HTR-8/SVneo (cell line): ENCODE measurements around the gene RSRC1.
"Not testable (repeated sequence)": the region's sequence is repeated elsewhere in the genome, so short reads cannot be mapped to it uniquely, and the experiment has no call there.

Experiments
- DNase-seq: peaks from one replicate; pipeline ENCODE4 v3.0.0; 2011; ENCODE audit warnings: low spot score, mixed read lengths; ENCODE audit not compliant: insufficient read length
- FAIRE-seq: peaks from 2 replicates; lab custom pipeline; 2011; peaks lifted over from hg19 to GRCh38; lab: Jason Lieb, UNC

The RSRC1 gene

DNA sequence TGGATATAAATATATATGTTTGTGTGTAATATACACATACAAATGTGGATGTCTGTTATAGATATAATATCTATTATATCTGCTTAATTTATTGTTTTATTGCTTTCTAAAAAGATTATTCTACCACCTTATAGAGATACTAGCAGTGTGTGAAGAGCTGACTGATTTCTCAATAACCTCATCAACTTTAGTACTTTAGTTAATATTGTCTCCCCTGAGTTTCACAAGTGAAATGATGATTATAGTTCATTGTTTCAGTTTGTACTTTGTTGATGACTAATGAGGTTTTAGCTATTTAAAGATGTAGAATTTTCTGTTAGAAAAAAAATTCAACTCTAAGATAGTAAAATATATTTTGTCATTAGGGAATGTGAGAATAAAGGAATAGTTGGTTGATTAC is 11.4 kb downstream of the RSRC1 start:
- no peak for DNase-seq
- no peak for FAIRE-seq

DNA sequence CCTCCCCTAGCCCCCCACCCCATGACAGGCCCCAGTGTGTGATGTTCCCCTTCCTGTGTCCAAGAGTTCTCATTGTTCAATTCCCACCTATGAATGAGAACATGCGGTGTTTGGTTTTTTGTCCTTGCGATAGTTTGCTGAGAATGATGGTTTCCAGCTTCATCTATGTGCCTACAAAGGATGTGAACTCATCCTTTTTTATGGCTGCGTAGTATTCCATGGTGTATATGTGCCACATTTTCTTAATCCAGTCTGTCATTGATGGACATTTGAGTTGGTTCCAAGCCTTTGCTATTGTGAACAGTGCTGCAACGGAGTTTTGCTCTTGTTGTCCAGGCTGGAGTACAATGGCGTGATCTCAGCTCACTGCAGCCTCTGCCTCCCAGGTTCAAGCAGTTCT is 12.8 kb downstream of the RSRC1 start:
- FAIRE-seq, result not testable (repeated sequence)

DNA sequence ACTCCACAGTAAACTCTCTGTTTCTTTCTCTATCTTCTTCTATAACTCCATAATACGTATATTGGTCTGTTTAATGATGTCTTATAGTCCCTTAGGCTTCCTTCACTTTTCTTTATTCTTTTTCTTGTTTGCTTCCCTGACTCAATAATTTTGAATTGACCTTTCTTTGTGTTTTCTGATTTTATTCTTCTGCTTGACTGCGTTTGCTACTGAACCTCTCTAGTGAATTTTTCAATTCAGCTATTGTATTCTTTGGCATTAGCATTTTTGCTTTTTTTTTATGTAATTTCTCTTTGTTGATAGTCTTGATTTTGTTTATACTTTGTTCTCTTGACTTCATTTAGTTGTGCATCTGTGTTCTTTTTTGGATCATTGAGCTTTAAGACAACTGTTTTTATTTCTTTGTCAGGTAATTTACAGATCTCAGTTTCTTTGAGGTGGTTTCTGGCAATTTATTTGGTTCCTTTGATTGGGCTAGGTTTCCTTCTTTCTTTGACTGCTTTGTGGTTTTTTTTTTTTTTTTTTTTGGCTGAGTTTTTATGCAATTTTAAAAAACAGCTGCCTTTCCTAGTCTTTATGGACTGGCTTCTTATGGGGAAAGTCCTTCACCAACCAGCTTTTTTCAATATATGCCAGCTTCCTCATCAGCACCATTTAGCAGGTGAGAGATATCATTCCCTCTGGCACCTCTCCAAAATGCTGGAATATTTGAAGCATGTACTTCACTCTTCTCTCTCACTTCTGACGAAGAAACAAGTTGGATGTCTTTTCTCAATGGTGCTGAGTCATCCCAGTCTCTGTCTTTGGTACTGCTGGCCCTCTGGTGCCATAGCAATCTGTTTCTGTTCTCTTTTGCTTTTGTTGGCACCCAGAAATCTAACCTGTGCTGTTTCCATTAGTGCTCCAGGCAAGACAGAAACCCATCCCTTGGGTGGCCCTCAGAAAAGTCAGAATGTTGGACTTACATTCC is 17.6 kb downstream of the RSRC1 start:
- DNase-seq, result no peak
- FAIRE-seq, result no peak

More for the DNA sequence above, 12.8 kb downstream of the RSRC1 start:
- DNase-seq, result not testable (repeated sequence)

DNA sequence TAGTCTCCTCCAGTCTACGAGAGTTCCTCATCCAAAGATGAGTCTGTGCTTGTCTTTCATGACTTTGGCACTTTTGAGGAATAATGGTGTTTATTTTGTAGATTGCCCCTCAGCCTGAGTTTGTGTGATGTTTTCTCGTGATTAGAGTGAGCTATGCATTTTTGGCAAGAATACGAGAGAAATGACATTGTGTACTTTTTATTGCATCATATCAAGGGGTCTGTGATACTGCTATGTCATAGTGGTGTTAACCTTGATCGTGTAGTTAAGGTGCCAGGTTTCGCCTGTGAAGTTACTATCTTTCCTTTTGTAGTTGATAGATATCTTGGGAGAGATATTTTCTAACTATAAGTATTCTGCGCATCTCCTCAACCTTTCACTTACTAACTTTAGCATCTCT is 18.9 kb downstream of the RSRC1 start:
- FAIRE-seq (no peak), DNase-seq (no peak)

DNA sequence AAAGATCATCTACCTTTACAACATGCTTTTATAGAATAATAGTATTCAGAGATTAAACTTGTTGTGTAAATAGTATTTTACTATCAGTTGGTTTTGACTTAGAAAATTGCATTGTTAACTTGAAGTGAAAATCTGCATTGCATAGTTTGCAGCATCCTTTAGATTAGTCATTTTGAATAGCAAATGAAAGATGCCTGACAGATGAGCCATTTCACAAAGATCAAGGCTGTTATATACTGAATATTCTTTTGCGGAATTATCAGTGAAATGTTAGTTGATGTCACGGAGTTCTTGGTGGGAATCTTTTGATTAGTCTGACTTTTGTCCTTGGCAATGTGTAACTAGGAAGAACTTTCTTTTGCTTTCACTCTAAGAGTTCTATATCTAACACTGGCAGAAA is 24.5 kb downstream of the RSRC1 start:
- no peak for FAIRE-seq
- no peak for DNase-seq

DNA sequence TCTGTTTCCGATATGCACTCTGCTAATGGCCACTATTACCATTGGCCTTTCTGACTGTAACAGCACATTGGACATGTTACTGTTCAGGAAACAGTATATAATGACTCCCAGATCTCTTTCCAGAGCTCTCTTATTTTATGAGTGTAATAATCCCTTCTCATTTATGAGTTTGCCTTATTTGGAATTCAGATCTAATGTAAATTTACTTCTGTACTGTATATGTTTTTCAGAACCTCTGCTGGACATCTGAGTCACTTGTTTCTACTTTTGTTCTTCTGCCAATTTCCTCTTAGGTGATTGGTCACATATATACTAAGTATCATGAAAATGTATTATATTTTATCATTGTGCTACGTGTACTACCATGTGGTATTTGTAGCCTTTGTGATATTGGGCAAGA is 30.5 kb downstream of the RSRC1 start:
- DNase-seq (no peak), FAIRE-seq (no peak)

DNA sequence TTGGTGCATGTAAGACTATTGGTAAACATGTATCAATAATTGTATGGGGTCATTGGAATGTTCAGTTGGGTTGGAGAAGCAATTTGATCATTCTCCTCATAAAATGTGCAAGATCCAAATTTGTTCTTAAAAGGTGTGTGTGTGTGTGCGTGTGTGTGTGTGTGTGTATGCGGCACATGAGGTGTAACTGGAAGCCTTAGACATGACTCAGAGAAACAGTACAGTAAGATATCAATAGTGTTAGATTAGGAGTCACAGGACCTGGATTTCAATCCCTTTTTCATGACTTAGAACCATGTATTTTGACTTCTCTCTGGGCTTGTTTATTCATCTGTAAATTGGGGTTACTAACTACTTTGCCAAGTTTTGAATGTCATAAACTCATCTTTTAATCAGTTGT is 38.3 kb downstream of the RSRC1 start:
- FAIRE-seq (peak; percentile 68), DNase-seq (no peak)

DNA sequence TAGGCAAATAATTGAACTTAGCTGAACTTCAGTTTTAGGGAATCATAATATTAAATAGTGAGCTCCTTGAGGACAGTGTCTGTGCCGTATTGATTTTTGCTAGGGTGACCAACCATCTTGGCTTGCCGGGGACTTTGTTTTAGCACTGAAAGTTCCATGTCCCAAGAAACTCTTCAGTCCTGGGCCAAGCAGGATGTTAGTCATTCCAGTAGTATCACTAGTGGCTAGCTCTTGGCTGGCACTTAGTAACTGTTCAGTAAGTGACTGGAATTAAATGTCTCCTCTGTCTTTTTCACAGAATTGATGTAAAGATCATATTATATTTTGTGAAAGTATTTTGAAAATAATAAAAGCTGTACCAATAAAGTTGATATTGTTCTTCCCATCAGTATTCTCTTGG is 42.3 kb downstream of the RSRC1 start:
- DNase-seq (no peak), FAIRE-seq (no peak)

DNA sequence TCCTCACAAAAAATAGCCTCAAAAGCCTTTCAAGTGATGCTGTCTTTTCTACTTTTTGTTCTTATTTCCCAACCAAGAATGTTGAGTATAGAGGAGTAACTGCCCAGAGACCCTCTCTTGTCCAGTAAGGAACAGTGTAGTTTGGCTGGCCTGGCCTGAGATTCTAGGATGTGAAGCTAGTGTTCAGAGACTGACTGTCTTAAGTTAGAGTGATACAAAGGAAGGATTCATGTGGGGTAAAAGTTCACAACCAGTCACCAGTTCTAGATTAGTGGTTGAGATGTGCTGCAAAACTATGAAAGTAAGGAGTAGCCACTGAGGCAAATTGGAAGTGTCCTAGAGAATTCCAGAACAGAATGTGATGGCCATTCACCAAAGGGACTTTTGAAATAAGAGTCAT is 49.1 kb downstream of the RSRC1 start:
- no peak for DNase-seq
- FAIRE-seq, result no peak

DNA sequence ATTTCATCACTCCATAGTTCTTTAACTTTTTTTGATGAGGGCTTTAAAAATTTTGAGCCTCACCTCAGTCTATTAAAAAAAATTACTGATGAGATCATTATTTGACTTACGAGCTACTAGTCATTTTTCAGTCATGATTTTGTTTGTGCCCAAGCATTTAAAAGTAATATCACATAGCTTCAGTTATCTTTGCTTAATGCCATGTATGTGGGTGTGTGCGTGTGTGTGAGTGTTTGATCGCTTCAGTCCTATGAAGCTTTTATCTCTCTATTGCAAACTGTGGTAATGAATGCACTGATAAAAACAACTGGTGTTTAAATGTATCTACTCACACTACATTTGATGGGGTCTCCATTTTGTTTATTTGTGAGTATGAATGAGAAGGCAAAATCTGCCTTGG is 49.8 kb downstream of the RSRC1 start:
- FAIRE-seq, result no peak
- DNase-seq, result no peak

DNA sequence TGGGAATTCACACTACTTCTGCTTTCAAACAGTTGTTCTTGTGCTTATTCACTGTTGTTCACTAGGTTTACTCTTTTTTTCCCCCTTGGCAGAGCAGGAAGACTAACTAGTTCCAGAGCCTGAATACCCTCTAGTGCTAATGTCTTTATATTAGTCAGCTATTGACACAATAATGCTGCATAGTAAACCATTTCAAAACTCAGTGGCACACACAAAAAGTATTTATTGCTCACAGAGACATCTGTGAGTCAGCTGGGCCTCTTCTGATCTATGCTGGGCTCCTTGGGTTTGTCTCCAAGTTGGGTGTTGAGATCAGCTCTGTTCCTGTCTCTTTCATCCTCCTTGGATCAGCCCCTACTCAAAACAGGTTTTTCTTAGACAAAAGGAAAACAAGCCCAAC is 51.1 kb downstream of the RSRC1 start:
- DNase-seq (peak; percentile 7), FAIRE-seq (no peak)

DNA sequence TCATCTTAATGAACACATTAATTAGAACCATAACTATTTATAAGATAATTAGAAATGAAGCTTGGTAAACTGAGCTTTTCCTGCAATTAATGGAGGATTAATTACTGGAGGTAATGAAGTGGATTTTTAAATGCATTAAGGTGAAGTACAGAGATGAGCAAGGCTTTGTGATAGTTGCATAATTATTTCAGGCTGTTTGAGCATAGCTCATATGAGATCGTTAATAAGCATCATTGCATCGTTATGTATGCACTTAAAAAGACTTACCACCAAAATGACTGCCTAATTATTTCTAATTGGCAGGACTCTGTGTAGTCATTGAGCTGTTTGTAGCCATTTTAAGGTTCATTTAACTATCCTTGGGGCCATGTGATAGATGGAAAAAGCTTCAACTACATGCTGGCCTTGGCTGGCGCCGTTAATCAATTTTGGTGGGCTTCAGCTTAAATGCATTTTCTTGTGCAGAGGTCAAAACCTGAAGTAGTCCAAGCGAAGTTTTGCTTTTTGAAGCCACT is 55.3 kb downstream of the RSRC1 start:
- FAIRE-seq, result no peak
- no peak for DNase-seq

DNA sequence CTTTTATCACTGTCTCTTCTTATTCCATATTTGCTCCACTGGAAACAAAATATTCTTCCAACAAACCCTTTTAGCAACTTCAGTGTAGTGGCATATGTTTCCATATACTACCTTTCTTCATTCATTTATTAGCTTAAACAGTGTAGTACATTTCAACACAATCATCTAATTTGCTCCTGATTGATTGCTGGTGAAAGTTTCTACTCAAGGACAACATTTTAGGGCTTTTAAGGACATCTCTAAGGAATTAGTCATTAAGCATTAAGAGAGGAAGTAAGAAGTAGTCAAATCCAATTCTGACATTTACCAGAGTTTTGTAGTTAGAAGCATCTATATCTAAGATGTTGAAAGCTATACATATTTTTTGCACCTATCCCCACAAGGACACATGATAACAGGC is 55.8 kb downstream of the RSRC1 start:
- no peak for FAIRE-seq
- DNase-seq, result no peak

DNA sequence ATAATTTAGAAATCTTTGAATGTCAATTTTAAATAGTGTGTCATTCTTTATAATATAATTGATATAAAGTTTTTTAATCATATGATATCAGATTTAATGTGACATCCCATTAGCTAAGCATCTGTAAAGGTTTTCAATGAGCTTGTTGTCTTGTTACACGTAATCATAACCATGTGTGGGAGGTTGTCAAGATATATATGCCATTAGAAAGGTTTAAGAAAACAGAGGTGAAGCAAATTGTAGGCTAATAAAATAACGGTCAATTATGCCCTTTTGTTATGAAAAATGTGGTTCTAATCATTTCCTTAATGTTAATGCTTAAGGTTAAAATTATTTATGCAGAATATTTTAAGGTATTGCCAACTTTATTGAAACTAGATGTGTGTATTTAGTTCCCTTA is 56.3 kb downstream of the RSRC1 start:
- DNase-seq (no peak), FAIRE-seq (no peak)

DNA sequence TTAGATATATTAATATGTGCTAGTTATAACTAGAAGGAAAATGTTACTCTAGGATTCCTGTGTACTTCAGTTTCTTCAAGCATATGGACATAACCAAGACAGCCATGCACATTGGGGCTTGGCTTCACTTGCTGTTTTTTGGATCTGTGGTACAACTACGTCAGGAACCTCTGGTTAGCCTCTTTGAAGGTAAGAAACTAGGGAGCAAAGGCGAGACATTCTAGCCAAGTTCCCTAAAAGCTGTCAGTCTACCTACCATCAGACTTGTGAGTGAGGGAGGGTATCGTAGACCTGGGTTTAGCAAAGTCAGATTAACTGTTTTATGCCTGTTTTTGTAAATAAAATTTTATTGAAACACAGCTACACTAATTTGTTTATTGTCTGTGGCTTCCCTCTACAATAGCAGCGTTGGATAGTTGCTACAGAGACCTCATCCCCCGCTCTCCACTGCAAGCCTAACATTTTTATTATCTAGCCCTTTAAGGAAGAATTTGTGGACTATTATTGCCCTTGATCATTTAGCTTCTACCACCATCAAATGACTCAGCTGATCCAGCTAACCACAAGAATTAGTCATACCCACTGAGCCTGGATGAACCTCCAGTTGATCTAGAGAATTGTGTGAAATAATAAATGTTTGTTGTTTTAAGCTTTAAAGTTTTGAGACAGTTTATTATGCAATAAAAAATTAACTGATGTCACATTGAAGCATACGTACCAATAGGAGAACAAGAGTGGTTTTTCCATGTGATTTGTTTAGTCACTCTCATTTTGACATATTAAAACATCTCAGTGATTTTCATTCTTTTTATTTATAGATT is 58.1 kb downstream of the RSRC1 start:
- DNase-seq (peak; percentile 74), FAIRE-seq (no peak)

DNA sequence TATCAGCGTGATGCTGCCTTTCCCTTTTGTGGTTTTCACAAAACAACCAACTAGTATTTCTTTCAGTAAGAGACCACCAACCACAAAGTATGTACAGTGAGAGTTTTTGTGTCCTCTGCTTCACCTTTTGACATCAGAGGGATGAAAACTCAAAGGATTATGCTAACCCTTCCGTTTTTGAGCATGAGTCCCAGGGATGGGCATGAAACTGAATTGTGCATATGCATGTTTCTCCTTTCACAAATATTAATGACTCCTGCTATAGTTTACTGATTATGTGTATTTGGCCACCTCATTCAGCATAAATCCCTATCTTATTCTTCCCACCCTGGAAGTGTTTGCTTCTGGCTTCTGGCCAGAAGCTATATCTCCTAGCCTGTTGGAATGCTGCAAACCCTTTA is 59.2 kb downstream of the RSRC1 start:
- DNase-seq, result no peak
- FAIRE-seq, result no peak

DNA sequence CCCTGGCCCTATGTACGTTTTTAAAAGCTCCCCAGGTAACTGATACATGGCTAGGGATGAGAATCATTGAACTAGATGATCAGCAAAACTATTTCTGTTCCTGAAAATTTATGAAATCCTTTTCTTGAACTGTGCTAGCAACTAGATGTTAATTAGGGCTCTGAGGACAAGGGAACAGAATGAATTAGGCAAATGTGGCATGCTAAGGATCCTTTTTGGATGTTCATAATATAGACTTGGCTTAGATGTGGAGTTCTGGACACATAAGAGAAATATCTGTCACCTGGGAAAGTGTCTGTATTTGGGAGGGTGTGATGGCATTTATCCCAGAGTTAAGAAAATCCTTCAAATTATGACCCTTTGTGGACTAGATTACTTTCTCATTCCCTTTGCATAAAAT is 71.2 kb downstream of the RSRC1 start:
- DNase-seq, result no peak
- FAIRE-seq, result no peak

DNA sequence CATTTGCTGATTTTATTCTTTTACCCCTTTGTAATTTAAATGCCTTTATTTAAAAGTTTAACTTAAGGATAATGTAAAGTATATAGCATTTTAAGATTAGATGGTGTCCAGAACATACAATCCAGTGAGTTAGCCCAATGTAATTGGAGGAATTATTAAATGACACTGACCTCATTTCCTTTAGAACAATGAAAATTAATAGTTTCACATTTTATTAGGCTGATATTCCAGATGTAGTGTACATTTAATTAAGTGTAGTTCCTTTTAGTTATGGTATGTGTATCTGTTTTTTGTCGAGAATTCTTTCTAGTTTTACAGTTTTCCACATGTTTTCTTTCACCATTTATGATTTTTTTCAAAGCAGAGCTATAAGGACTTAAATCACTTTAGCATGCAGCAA is 75.8 kb downstream of the RSRC1 start:
- FAIRE-seq (no peak), DNase-seq (no peak)

DNA sequence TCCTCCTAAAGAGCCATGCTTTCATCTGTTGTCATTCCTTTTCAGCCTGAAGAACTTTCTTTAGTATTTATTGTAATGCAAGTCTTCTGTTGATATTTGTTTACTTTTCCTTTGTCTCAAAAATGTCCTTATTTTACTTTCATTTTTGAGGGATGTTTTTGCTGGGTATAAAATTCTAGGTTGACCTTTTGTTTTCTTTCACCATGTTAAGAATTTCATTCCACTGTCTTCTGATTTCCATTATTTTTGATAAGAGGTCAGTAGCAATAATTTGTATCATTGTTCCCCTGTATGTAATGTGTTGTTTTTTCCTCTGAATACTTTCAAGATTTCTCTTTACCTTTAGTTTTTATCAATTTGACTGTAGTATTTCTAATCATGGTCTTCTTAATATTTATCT is 91.1 kb downstream of the RSRC1 start:
- no peak for FAIRE-seq
- DNase-seq, result no peak

DNA sequence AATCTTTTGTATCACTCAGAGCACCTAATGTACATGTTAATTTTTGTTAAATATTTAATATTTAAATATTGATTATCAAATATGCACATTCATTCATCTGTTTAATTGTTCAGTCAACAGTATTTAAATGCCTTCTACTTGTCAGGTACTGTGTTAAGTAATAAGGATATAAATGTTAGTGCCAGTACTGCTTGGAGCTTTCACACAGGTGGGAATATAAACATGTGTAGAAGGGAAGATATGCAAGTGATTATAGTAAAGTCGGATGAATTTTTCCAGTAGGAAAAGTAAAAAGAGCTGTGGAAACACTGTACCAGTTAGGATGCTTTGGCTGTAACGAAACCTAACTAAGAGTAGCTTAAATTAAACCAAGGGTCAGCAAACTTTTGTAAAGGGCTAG is 95.4 kb downstream of the RSRC1 start:
- FAIRE-seq (no peak), DNase-seq (no peak)

DNA sequence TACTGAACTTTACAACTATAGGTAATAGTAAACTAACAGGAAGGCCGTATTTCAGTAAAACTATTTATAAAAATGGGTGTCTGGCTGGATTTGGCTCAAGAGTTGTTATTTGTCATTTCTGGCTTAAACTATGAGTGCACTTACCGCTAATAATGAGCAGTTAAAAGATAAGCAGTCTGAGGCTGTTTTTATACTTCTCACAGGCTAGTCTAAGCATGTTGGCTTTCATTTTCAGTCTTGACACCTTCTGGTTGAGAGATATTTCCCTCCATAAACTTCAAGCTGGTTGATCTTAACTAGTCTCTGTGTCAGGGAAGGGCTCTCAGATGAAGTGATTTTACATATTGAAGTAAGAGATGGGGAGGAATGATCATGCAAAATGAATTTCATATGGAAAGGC is 96.1 kb downstream of the RSRC1 start:
- FAIRE-seq, result no peak

More for the DNA sequence above, 96.1 kb downstream of the RSRC1 start:
- DNase-seq, result no peak
